Purkinje cell (primary cell): ENCODE results near the gene AQP11. TPM values are rescaled to one million over a fixed set of nuclear protein-coding genes. Genes with fewer than 3 reads are reported as not detected.

Experiments
- polyA plus RNA-seq: library from polyadenylated mRNA; unstranded; fragments of >200 nt; fragmentation: Nextera tagmentation; gene quantifications from 2 replicates; pipeline ENCODE4 v1.2.1, GENCODE V29; 2014

The AQP11 gene
- 10.9 and 14.2 TPM in 2 replicates for polyA plus RNA-seq

GRCh38 chr11:77589521-77590193 lies at the start of gene AQP11:
Gene AQP11 (plus strand): TSS chr11:77589953. CDS start chr11:77589993, 40 bp downstream.

GRCh38 chr11:77637345-77638165 lies 47.8 kb downstream of the AQP11 start, which contains the start of gene CLNS1A:
Gene CLNS1A (minus strand): TSS chr11:77637794. CDS start chr11:77637714, 80 bp downstream.

Other genes starting within 250 kb of the AQP11 start
- gene PAK1, start 115.9 kb upstream of the AQP11 start, polyA plus RNA-seq = 18.9 and 60.3 TPM in 2 replicates
- 120 and 148 TPM in 2 replicates for gene CLNS1A, start 47.8 kb downstream of the AQP11 start, polyA plus RNA-seq
- 153 and 164 TPM in 2 replicates for gene RSF1, start 230.8 kb downstream of the AQP11 start, polyA plus RNA-seq
- gene AAMDC, start 231.2 kb downstream of the AQP11 start, polyA plus RNA-seq = 114 and 172 TPM in 2 replicates